A549 (cell line): ENCODE results near the gene ANTKMT.

Experiments
- CBX8 ChIP-seq: fragments of 200-600 bp; sonication (generic); IDR thresholded peaks from 2 replicates; pipeline ENCODE4 v1.6.1; 2016
- CHD4 ChIP-seq: fragments of 200-600 bp; sonication (generic); IDR thresholded peaks from 2 replicates; pipeline ENCODE4 v1.6.1; 2016; ENCODE audit warnings: antibody characterized with exemption, mild to moderate bottlenecking, borderline replicate concordance
- CTCF ChIP-seq: fragments of >200 bp; sonication (Bioruptor Twin); formaldehyde crosslinking; IDR thresholded peaks from 3 replicates; pipeline ENCODE4 v1.5.1; 2016
- KDM1A ChIP-seq: fragments of 200-600 bp; sonication (generic); IDR thresholded peaks from 2 replicates; pipeline ENCODE4 v1.6.1; 2016; ENCODE audit warnings: low read depth, mild to moderate bottlenecking
- MAFK ChIP-seq: fragments of 450-650 bp; IDR thresholded peaks from 2 replicates; pipeline ENCODE4 v1.6.1; 2014; ENCODE audit not compliant: partially characterized antibody
- NR3C1 ChIP-seq: fragments of >200 bp; sonication (Bioruptor Twin); formaldehyde crosslinking; IDR thresholded peaks from 3 replicates; pipeline ENCODE4 v1.6.1; 2017
- RFX5 ChIP-seq: fragments of 450-650 bp; IDR thresholded peaks from 2 replicates; pipeline ENCODE4 v1.7.1; 2014; ENCODE audit warnings: antibody characterized with exemption, mild to moderate bottlenecking, moderate library complexity
- SMC3 ChIP-seq: fragments of >200 bp; sonication (Bioruptor Twin); formaldehyde crosslinking; IDR thresholded peaks from 3 replicates; pipeline ENCODE4 v1.6.1; 2018; ENCODE audit warnings: inconsistent platforms
- ZSCAN20 ChIP-seq: fragments of 250-450 bp; sonication (Bioruptor Pico); IDR thresholded peaks from 2 replicates; pipeline ENCODE4 v1.8.0; 2022; ENCODE audit warnings: mild to moderate bottlenecking, moderate library complexity
- TF ChIP-seq, protein P1 (sequence below): IDR thresholded peaks from 2 replicates; pipeline ENCODE4 v1.6.1; 2012

DNA sequence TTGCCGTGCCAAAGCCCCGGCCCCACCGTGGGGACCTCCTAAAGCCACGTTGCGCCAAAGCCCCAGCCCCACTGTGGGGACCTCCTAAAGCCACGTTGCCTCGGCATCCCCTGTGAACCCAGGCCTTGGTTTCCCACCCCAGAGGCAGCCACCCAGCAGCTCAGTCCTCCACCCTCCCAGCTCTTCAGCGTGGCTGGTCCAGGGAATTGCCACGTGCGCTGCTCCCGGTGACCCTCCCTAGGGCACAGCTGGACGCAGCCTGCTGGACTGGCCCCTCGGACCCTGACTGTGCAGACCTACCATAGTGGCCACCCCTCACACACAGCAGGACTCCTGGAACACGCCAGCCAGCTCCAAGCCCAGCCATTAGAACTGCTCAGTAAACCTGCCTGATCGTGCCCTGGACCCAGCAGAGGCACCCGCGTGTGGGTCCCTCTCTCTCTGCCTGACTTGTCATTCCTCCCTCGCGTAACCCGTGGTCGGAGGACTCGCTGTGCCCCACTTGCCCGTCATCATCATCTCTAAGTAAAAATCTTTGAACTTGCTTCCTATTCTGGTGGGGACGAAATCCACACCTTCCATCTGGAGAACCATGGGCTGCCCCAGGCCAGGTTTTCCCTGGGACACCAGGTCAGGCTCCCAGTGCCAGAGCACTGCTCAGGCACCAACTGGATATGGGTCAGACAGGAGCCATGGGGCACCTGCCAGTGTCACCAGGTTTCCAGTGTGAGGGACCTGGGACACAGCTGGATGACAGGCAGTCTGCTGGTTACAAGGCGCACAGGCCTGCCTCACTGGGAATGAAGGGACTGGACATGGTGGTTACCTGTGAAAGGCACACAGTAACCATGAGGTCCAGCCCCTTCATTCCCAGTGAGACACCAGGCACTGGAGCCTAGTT, 14.3 kb downstream of the ANTKMT start:
- TF ChIP-seq CTCF: no peak
- no peak for TF ChIP-seq CHD4
- no peak for TF ChIP-seq SMC3
- TF ChIP-seq RFX5: no peak
- no peak for TF ChIP-seq CBX8
- no peak for TF ChIP-seq NR3C1
- TF ChIP-seq ZSCAN20 (CRISPR knock-in tag): no peak
- TF ChIP-seq, protein P1, sequence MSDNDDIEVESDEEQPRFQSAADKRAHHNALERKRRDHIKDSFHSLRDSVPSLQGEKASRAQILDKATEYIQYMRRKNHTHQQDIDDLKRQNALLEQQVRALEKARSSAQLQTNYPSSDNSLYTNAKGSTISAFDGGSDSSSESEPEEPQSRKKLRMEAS: no peak
- TF ChIP-seq MAFK: no peak
- no peak for TF ChIP-seq KDM1A
